ENCODE measurements around the gene MYO5B.

MYO5B gene

DNA sequence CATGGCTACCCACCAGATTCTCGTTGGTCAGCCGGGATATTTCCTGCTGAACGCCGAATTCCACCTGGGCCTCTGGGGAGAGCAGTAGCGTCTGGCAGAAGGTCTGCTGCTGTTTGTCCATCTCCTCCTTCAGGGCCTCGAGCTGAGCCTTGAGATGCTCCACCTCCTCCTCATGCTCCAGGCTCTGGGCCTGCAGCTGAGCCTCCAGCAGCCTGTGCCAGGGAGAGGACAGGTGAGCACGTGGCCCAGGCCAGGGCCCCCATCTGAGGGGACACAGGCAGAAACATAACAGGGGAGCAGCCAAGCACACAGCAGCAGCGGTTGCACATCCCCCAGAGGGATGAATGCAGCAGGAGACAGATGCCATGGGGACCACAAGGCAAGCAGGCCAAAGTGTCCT is 341.5 kb downstream of the MYO5B start:
- H3K27ac ChIP-seq: no peak overlapping the region
- no peak for TF ChIP-seq ZFX (IDR thresholded peaks at IDR 0.05; ENCODE audit: borderline replicate concordance)
- TF ChIP-seq, protein P1, sequence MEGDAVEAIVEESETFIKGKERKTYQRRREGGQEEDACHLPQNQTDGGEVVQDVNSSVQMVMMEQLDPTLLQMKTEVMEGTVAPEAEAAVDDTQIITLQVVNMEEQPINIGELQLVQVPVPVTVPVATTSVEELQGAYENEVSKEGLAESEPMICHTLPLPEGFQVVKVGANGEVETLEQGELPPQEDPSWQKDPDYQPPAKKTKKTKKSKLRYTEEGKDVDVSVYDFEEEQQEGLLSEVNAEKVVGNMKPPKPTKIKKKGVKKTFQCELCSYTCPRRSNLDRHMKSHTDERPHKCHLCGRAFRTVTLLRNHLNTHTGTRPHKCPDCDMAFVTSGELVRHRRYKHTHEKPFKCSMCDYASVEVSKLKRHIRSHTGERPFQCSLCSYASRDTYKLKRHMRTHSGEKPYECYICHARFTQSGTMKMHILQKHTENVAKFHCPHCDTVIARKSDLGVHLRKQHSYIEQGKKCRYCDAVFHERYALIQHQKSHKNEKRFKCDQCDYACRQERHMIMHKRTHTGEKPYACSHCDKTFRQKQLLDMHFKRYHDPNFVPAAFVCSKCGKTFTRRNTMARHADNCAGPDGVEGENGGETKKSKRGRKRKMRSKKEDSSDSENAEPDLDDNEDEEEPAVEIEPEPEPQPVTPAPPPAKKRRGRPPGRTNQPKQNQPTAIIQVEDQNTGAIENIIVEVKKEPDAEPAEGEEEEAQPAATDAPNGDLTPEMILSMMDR (IDR thresholded peaks at IDR 0.05): no peak

DNA sequence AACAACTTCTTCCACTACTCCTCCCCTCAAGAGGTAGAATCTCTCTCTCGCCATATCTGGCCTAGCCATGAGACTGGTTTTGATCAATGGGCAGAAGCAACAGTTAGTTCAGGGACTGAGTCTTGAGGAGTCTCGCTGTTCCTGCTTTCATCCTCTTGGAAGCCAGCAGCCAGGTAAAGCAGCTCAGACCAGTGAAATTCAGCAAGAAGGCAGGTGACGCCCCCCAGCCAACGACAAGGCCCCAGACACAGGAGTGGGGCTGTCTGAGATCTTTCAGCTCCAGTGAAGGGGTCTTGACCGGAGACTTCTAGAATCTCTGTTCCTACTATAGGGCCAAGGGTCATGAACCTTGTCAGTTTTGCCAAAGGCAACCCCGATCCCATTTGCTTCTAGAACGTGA is 341.9 kb downstream of the MYO5B start:
- no peak overlapping the region for H3K27ac ChIP-seq
- TF ChIP-seq, protein P1 (IDR thresholded peaks at IDR 0.05): no peak
- no peak for TF ChIP-seq ZFX (IDR thresholded peaks at IDR 0.05; ENCODE audit: borderline replicate concordance)

DNA sequence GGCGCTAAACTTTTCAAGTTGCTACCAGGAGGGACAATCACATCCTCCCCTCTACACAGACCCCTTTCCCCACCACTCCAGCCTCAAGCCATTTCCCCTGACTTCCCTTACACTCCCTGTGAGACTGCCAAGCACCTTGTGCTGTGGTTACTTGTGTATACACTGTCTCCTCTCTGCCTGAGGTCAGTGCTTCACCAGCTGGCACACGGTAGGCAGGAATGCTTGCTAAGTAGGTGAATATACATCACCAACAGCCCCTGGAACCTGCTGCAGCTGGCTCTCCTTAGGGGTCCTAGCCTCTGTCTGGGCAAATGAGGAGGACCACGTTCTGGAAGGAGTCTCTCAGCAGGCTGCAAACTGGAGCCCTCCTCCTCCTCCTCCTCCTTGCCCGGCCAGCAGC is 343.3 kb downstream of the MYO5B start:
- no peak overlapping the region for H3K27ac ChIP-seq
- TF ChIP-seq, protein P1 (IDR thresholded peaks at IDR 0.05): no peak
- TF ChIP-seq ZFX (IDR thresholded peaks at IDR 0.05; ENCODE audit: borderline replicate concordance): no peak

DNA sequence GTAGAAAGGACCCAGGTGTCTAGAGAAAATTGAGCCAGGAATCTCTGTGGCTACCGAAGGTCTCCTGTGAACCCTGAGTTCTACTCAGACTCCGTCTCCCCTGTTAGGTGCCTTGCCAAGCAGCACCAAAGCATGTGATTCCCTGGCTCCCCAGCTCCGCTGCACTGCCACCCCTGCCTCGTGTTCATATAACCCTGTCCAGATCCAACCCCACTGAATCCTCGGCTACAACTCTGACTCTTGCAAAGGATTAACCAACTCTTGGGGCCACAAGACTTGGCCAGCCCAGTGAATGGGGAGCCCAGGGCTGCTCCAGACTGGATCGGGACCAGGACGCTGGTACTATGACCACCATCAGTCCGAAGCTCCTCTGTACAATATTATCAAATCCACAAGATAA is 344.3 kb downstream of the MYO5B start:
- no peak overlapping the region for H3K27ac ChIP-seq

DNA sequence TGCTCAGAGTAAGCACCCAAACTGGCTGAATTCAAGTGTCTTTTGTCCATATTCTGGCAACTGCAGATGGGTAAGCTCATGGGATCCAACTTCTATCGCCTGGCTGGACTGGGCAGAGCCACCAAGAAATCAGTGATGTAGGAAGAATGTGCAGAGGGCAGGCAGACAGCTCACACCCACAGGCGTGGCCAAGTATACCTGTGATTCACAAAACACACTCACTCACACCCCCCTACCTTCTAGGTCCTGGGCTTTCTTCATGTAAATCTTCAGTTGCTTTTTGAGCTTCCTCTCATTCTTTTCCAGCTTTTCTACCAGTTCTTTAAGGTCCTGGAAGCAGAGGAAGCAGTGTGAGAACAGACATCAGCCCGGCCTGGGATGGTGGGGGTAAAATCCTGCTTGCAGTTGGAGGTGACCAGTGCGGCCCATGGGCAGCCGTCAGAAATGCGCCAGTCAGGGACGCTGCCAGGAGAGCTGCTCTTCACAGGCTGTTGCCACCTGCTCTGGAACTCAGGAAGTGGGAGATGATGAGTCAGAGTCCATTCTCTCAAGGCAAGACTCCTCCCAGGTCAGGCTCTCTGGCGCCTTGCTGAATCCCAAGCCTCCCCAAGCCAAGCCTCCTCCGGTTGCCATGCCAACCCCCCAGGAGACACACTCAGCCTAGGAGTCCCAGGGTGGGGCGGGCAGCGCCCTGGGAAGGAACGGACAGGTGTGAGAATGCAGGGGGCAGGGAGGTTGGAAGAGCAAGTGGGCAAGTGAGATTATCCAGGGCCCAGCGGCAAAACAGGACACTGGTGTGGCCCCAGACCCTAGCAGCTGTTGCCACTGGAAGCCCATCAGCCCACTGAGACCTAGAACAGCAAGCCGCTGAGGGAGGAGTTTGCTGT is 345.4 kb downstream of the MYO5B start:
- TF ChIP-seq, protein P1 (IDR thresholded peaks at IDR 0.05): no peak
- no peak for TF ChIP-seq ZFX (IDR thresholded peaks at IDR 0.05; ENCODE audit: borderline replicate concordance)
- peak overlapping the region; percentile 34; the same call in 1 of the 2 replicates for H3K27ac ChIP-seq

More for the DNA sequence above, 344.3 kb downstream of the MYO5B start:
- TF ChIP-seq, protein P1 (IDR thresholded peaks at IDR 0.05): no peak
- no peak for TF ChIP-seq ZFX (IDR thresholded peaks at IDR 0.05; ENCODE audit: borderline replicate concordance)

DNA sequence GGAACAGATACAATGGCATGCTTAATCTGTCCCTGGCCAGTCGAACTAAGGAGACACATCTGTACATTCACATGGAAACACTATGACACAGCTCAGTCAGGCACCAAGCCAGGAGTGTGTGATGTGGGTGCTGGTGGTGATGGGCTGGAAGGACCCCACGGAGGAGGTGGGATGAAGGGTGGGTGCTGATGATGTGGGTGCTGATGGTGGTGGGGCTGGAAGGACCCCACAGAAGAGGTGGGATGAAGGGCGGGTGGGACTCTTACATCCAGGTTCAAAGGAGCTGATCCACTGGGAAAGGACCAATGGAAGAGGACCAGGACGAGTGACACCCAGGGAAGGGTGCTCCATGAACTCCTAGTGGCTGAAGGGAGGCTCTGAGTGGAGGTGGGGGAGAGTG is 346.8 kb downstream of the MYO5B start:
- TF ChIP-seq, protein P1 (IDR thresholded peaks at IDR 0.05): no peak
- no peak for TF ChIP-seq ZFX (IDR thresholded peaks at IDR 0.05; ENCODE audit: borderline replicate concordance)
- no peak overlapping the region for H3K27ac ChIP-seq

DNA sequence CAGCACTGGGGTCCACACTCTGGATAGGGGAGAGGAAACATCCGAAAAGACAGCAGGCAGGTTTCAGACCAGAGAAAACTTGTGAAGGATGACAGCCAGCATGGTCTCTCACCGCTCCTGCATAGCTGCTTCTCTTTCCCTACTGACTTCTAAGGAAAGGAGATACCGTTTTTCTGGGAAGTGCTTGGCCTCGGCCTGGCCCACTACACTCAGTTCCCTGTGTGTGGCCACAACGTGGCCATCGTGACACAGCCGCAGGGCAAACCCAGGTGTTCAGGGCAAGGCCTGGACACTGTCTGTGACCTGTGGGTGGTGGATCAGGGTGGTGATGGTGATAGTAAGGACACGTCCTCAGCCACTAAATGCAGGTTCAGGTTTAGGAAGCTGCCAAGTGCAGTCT is 347.4 kb downstream of the MYO5B start:
- H3K27ac ChIP-seq: no peak overlapping the region
- TF ChIP-seq, protein P1 (IDR thresholded peaks at IDR 0.05): no peak
- TF ChIP-seq ZFX (IDR thresholded peaks at IDR 0.05; ENCODE audit: borderline replicate concordance): no peak

Data from 22Rv1 (cell line).